Cardiac muscle cell (in vitro differentiated cells and primary cell): ENCODE data around the gene IFNAR1. TPM values are rescaled to one million over a fixed set of nuclear protein-coding genes. Genes with fewer than 3 reads are reported as not detected.

Source experiments
- DNase-seq, 2 donors: peaks; one replicate each; pipeline versions ENCODE4 v3.0.0 to v3.0.0-alpha.2; 2010 to 2017; ENCODE audit warnings: low read depth in 1 of 2, low spot score in 1 of 2
- H3K27ac ChIP-seq: fragments of 200-600 bp; sonication (generic); 2 replicates; pipeline ENCODE4 v1.5.1; 2016
- H3K27me3 ChIP-seq: fragments of 200-600 bp; sonication (generic); 2 replicates; pipeline ENCODE4 v1.6.0; 2016; ENCODE audit warnings: control low read depth
- H3K36me3 ChIP-seq: fragments of 200-600 bp; sonication (generic); 2 replicates; pipeline ENCODE4 v1.5.1; 2016; ENCODE audit warnings: control low read depth
- H3K4me1 ChIP-seq: fragments of 200-600 bp; sonication (generic); 2 replicates; pipeline ENCODE4 v1.8.1; 2017; ENCODE audit warnings: low read depth, mild to moderate bottlenecking, mixed run types
- H3K4me3 ChIP-seq: fragments of 200-600 bp; sonication (generic); 2 replicates; pipeline ENCODE4 v1.5.1; 2016; ENCODE audit warnings: mild to moderate bottlenecking
- H3K9me3 ChIP-seq: fragments of 200-600 bp; sonication (generic); 2 replicates; pipeline ENCODE4 v1.5.1; 2017; ENCODE audit warnings: low read depth, mild to moderate bottlenecking, control low read depth
- CTCF ChIP-seq: IDR thresholded peaks from 2 replicates; pipeline ENCODE4 v1.5.1; 2012; ENCODE audit warnings: low read depth, mild to moderate bottlenecking, low read length
- polyA plus RNA-seq: library from polyadenylated mRNA; unstranded; fragments of >200 nt; fragmentation: Nextera tagmentation; extraction: Ambion mirVana; gene quantifications from 2 replicates; pipeline ENCODE4 v1.2.1, GENCODE V29; 2016
- total RNA-seq: library from RNA; depleted of rRNA; stranded (reverse); fragments of >200 nt; gene quantifications from 2 replicates; pipeline ENCODE4 v1.2.3, GENCODE V29; 2016

Gene IFNAR1
- total and polyA plus RNA-seq, 2 experiments from 2014 or later, result 6.5 to 18.6 TPM

GRCh38 chr21:33403128-33403785 lies 78.5 kb downstream of the IFNAR1 start, which contains the start of gene IFNGR2:
IFNGR2 (plus strand) TSS chr21:33403413; CDS start chr21:33403544, 131 bp downstream.
- Histone ChIP-seq H3K4me3 (peak within 1 kb of the TSS; percentile 80), H3K36me3 (no peaks in the 10 kb centered on the region), H3K9me3 (no peaks in the 10 kb centered on the region), H3K27ac (peak within 1 kb of the TSS; percentile 76), H3K27me3 (no peaks in the 10 kb centered on the region), H3K4me1 (no peaks in the 10 kb centered on the region)
- DNase-seq, result peak; percentile 56 to 71
- TF ChIP-seq CTCF, result no peak

- TF ChIP-seq CTCF, result no peak
These were observed 79.2 kb downstream of the IFNAR1 start for GRCh38 chr21:33403786-33404585.

GRCh38 chr21:33406493-33406892 lies 81.7 kb downstream of the IFNAR1 start:
- Histone ChIP-seq H3K4me1 (no peaks in the 10 kb centered on the region), H3K27me3 (no peaks in the 10 kb centered on the region), H3K27ac (no peak overlapping the region), H3K9me3 (no peaks in the 10 kb centered on the region), H3K36me3 (no peaks in the 10 kb centered on the region), H3K4me3 (no peak overlapping the region)
- TF ChIP-seq CTCF, result no peak
- no peak for DNase-seq

More at GRCh38 chr21:33403786-33404585, 79.2 kb downstream of the IFNAR1 start:
- Histone ChIP-seq H3K27ac (peak overlapping the region; percentile 76), H3K4me3 (peak overlapping the region; percentile 80), H3K4me1 (no peaks in the 10 kb centered on the region), H3K9me3 (no peaks in the 10 kb centered on the region), H3K36me3 (no peaks in the 10 kb centered on the region), H3K27me3 (no peaks in the 10 kb centered on the region)
- peak; percentile 60 to 69 for DNase-seq

Other genes with a start within 250 kb of the IFNAR1 start
- gene IFNAR2, start 95.0 kb upstream of the IFNAR1 start, total RNA-seq, result 1.3 and 3.3 TPM in 2 replicates
- 10.9 and 20.3 TPM in 2 replicates for gene IFNAR2, start 95.0 kb upstream of the IFNAR1 start, polyA plus RNA-seq
- gene IL10RB, start 58.6 kb upstream of the IFNAR1 start, total RNA-seq, result 7.5 and 8.4 TPM in 2 replicates
- gene IL10RB, start 58.6 kb upstream of the IFNAR1 start, polyA plus RNA-seq, result 16.1 and 17.8 TPM in 2 replicates
- gene IFNGR2, start 78.4 kb downstream of the IFNAR1 start, total RNA-seq, result 36.8 and 47.2 TPM in 2 replicates
- gene IFNGR2, start 78.4 kb downstream of the IFNAR1 start, polyA plus RNA-seq, result 64.6 and 87.6 TPM in 2 replicates
- gene TMEM50B, start 155.0 kb downstream of the IFNAR1 start, total RNA-seq, result 50.2 and 100 TPM in 2 replicates
- gene TMEM50B, start 155.0 kb downstream of the IFNAR1 start, polyA plus RNA-seq, result 85.0 and 138 TPM in 2 replicates
- gene DNAJC28, start 166.7 kb downstream of the IFNAR1 start, total RNA-seq, result 1.8 and 2.3 TPM in 2 replicates
- gene DNAJC28, start 166.7 kb downstream of the IFNAR1 start, polyA plus RNA-seq, result 4.8 and 6.6 TPM in 2 replicates
- 71.7 and 129 TPM in 2 replicates for gene GART, start 217.1 kb downstream of the IFNAR1 start, total RNA-seq
- gene GART, start 217.1 kb downstream of the IFNAR1 start, polyA plus RNA-seq, result 53.7 and 64.8 TPM in 2 replicates
- 88.0 and 161 TPM in 2 replicates for gene SON, start 218.1 kb downstream of the IFNAR1 start, total RNA-seq
- gene SON, start 218.1 kb downstream of the IFNAR1 start, polyA plus RNA-seq, result 314 and 389 TPM in 2 replicates